Hepatocyte (in vitro differentiated cells): ENCODE measurements around the gene POU2F2. TPM values are rescaled to one million over a fixed set of nuclear protein-coding genes. Genes with fewer than 3 reads are reported as not detected.
"Not testable (repeated sequence)": the region's sequence is repeated elsewhere in the genome, so short reads cannot be mapped to it uniquely, and the experiment has no call there.

Experiments used
- DNase-seq: peaks from one replicate; pipeline ENCODE4 v3.0.0-alpha.2; 2016; ENCODE audit warnings: low spot score
- H2AFZ ChIP-seq: fragments of 200-600 bp; sonication (generic); 2 replicates; pipeline ENCODE4 v1.6.0; 2016; ENCODE audit warnings: antibody characterized with exemption, mild to moderate bottlenecking
- H3K27ac ChIP-seq: fragments of 200-600 bp; sonication (generic); 2 replicates; pipeline ENCODE4 v1.5.1; 2016; ENCODE audit warnings: mild to moderate bottlenecking
- H3K27me3 ChIP-seq: fragments of 200-600 bp; sonication (generic); 2 replicates; pipeline ENCODE4 v1.6.1; 2016
- H3K36me3 ChIP-seq: fragments of 200-600 bp; sonication (generic); replicated peaks from 2 replicates; pipeline ENCODE4 v1.5.1; 2016; ENCODE audit warnings: low read depth; ENCODE audit not compliant: insufficient read depth
- H3K4me1 ChIP-seq: fragments of 200-600 bp; sonication (generic); 2 replicates; pipeline ENCODE4 v1.5.1; 2016; ENCODE audit warnings: mild to moderate bottlenecking, moderate library complexity; ENCODE audit not compliant: insufficient read depth
- H3K4me2 ChIP-seq: fragments of 200-600 bp; sonication (generic); 2 replicates; pipeline ENCODE4 v1.6.0; 2016
- H3K4me3 ChIP-seq: fragments of 200-600 bp; sonication (generic); 2 replicates; pipeline ENCODE4 v1.5.1; 2016; ENCODE audit warnings: mild to moderate bottlenecking
- H3K79me2 ChIP-seq: fragments of 200-600 bp; sonication (generic); 2 replicates; pipeline ENCODE4 v1.6.0; 2017; ENCODE audit warnings: mild to moderate bottlenecking
- H3K9me2 ChIP-seq: fragments of 200-600 bp; sonication (generic); replicated peaks from 2 replicates; pipeline ENCODE4 v1.6.0; 2017; ENCODE audit warnings: mild to moderate bottlenecking; ENCODE audit not compliant: insufficient read depth
- H3K9me3 ChIP-seq: fragments of 200-600 bp; sonication (generic); 2 replicates; pipeline ENCODE4 v1.5.1; 2016; ENCODE audit warnings: low read depth, mild to moderate bottlenecking
- H4K20me1 ChIP-seq: fragments of 200-600 bp; sonication (generic); 2 replicates; pipeline ENCODE4 v1.6.0; 2016; ENCODE audit warnings: mild to moderate bottlenecking; ENCODE audit not compliant: insufficient read depth, poor library complexity, severe bottlenecking
- CTCF ChIP-seq: fragments of 200-600 bp; sonication (generic); IDR thresholded peaks from 2 replicates; pipeline ENCODE4 v1.5.1; 2016; ENCODE audit warnings: antibody characterized with exemption, mild to moderate bottlenecking; ENCODE audit not compliant: poor library complexity
- EZH2 ChIP-seq: fragments of 200-600 bp; sonication (generic); IDR thresholded peaks from 2 replicates; pipeline ENCODE4 v1.6.1; 2016; ENCODE audit warnings: antibody characterized with exemption, mild to moderate bottlenecking, borderline replicate concordance
- EZH2phosphoT487 ChIP-seq: fragments of 200-600 bp; sonication (generic); IDR thresholded peaks from one replicate; pipeline ENCODE4 v1.6.1; 2018; ENCODE audit warnings: antibody characterized with exemption, mild to moderate bottlenecking, low read depth, moderate library complexity; ENCODE audit not compliant: unreplicated experiment, severe bottlenecking
- WGBS: methylation state at CpG from one replicate; pipeline ENCODE4 v1.1.6; 2016; ENCODE audit warnings: low lambda C conversion rate; ENCODE audit errors: missing lambda C conversion rate; 5-methylcytosine and 5-hydroxymethylcytosine counted together
- polyA plus RNA-seq: library from polyadenylated mRNA; unstranded; fragments of >200 nt; fragmentation: Nextera tagmentation; extraction: Ambion mirVana; gene quantifications from 2 replicates; pipeline ENCODE4 v1.2.1, GENCODE V29; 2016
- total RNA-seq: library from RNA; depleted of rRNA; stranded (reverse); fragments of >200 nt; gene quantifications from 2 replicates; pipeline ENCODE4 v1.2.3, GENCODE V29; 2014

The POU2F2 gene
- total and polyA plus RNA-seq, 2 experiments from 2014 or later = 0.15 TPM; not detected in 1

GRCh38 chr19:42108527-42109389 lies 23.5 kb downstream of the POU2F2 start:
- H3K4me1 ChIP-seq = peaks cover under 1% of the 10 kb centered on the region
- H3K27ac ChIP-seq = no peak overlapping the region
- no peak overlapping the region for H3K4me3 ChIP-seq
- H2AFZ ChIP-seq = no peak overlapping the region
- DNase-seq = peak; percentile 90
- no peaks in the 10 kb centered on the region for H4K20me1 ChIP-seq
- H3K27me3 ChIP-seq = peaks cover 12% of the 10 kb centered on the region
- H3K4me2 ChIP-seq = no peak overlapping the region
- no peaks in the 10 kb centered on the region for H3K9me2 ChIP-seq
- no peak for TF ChIP-seq EZH2
- peak; percentile 99 for TF ChIP-seq CTCF
- no peaks in the 10 kb centered on the region for H3K79me2 ChIP-seq
- WGBS = 35% methylated on average over 16 of the region's 16 CpGs
- H3K36me3 ChIP-seq = no peaks in the 10 kb centered on the region
- no peaks in the 10 kb centered on the region for H3K9me3 ChIP-seq

DNA sequence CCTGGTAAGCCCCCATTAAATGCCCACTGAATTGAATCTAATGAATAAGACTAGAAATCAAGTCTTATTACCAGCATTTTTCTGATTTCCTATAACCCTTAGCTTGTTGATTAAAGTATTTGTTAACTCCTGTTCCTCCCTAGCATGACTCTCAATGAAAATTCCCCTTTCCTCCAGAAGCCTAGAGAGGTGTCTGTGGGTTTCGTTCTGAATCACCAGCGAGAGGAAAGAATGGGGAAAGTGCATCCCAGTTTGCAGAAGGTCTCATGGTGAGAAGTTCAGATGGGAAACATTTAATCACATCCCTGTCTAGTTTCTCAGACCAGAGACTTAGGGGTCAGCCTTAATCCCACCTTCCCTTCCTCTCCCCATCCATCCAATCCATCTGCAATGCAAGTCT lies 26.9 kb downstream of the POU2F2 start:
- no peak overlapping the region for H3K4me3 ChIP-seq
- no peaks in the 10 kb centered on the region for H4K20me1 ChIP-seq
- no peak for TF ChIP-seq EZH2phosphoT487
- TF ChIP-seq EZH2 = no peak
- TF ChIP-seq CTCF = no peak
- DNase-seq = no peak
- no peaks in the 10 kb centered on the region for H3K9me3 ChIP-seq
- H2AFZ ChIP-seq = no peak overlapping the region
- no peak overlapping the region for H3K4me2 ChIP-seq
- no peaks in the 10 kb centered on the region for H3K36me3 ChIP-seq
- H3K4me1 ChIP-seq = no peaks in the 10 kb centered on the region
- no peaks in the 10 kb centered on the region for H3K79me2 ChIP-seq
- H3K9me2 ChIP-seq = no peaks in the 10 kb centered on the region
- H3K27me3 ChIP-seq = peaks cover 12% of the 10 kb centered on the region
- H3K27ac ChIP-seq = no peak overlapping the region
- WGBS = 83% methylated on average over 2 of the region's 2 CpGs

DNA sequence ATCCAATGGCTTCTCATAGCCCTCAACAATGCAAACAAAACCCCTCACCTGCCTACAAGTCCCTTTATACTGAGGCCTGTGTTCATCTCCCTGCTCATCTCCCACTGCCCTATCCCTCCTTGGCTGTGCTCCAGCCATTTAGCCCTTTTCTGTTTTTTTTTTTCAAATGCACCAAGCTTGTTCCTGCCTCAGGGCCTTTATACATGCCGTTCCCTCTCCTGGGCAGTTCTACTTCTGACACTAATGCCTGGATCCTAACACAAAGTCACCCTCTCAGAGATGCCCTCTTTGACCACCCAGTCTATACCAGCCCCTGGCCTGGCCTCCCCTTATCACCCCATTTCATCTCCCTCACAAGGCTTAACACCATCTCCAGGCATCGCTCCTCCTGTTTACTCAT lies 29.4 kb downstream of the POU2F2 start:
- Histone ChIP-seq H3K9me2 (no peaks in the 10 kb centered on the region), H3K27me3 (peaks cover 12% of the 10 kb centered on the region), H2AFZ (no peak overlapping the region), H3K79me2 (no peaks in the 10 kb centered on the region), H3K36me3 (no peaks in the 10 kb centered on the region), H3K4me1 (no peaks in the 10 kb centered on the region), H3K4me2 (no peak overlapping the region), H4K20me1 (no peaks in the 10 kb centered on the region), H3K27ac (no peak overlapping the region), H3K4me3 (no peak overlapping the region), H3K9me3 (no peaks in the 10 kb centered on the region)
- DNase-seq = no peak
- no peak for TF ChIP-seq EZH2phosphoT487
- TF ChIP-seq CTCF = no peak
- no peak for TF ChIP-seq EZH2
- WGBS = 86% methylated on average over 2 of the region's 2 CpGs

GRCh38 chr19:42100241-42100640 lies 32.0 kb downstream of the POU2F2 start:
- not testable (repeated sequence) for H4K20me1 ChIP-seq, H3K36me3 ChIP-seq, H2AFZ ChIP-seq, H3K4me1 ChIP-seq, H3K9me2 ChIP-seq, H3K79me2 ChIP-seq, DNase-seq, H3K9me3 ChIP-seq, H3K27ac ChIP-seq, H3K4me3 ChIP-seq, H3K4me2 ChIP-seq
- H3K27me3 ChIP-seq = peaks cover 12% of the 10 kb centered on the region
- WGBS = 84% methylated on average over 10 of the region's 10 CpGs
